Effector memory CD4-positive, alpha-beta T cell (primary cell): ENCODE results near the gene DYNC1I1.

Experiments
- DNase-seq, 3 donors: peaks; one replicate each; pipeline ENCODE4 v3.0.0-alpha.2; 2020
- H3K27ac ChIP-seq: 2 replicates; pipeline ENCODE4 v1.7.0; 2013; ENCODE audit warnings: mild to moderate bottlenecking, low read length, moderate library complexity; ENCODE audit not compliant: insufficient read depth, poor library complexity, severe bottlenecking
- H3K27me3 ChIP-seq: replicated peaks from 2 replicates; pipeline ENCODE4 v1.7.0; 2013; ENCODE audit warnings: mild to moderate bottlenecking, low read length; ENCODE audit not compliant: insufficient read depth, control insufficient read depth, poor library complexity, severe bottlenecking
- H3K36me3 ChIP-seq: 2 replicates; pipeline ENCODE4 v1.7.0; 2013; ENCODE audit warnings: mild to moderate bottlenecking, low read length, moderate library complexity; ENCODE audit not compliant: control insufficient read depth, insufficient read depth
- H3K4me1 ChIP-seq: 2 replicates; pipeline ENCODE4 v1.7.0; 2013; ENCODE audit warnings: low read length, mild to moderate bottlenecking; ENCODE audit not compliant: control insufficient read depth, insufficient read depth, poor library complexity, severe bottlenecking
- H3K4me3 ChIP-seq: 2 replicates; pipeline ENCODE4 v1.7.0; 2013; ENCODE audit warnings: low read length, low read depth, mild to moderate bottlenecking; ENCODE audit not compliant: insufficient read depth, poor library complexity, severe bottlenecking
- H3K9me3 ChIP-seq: 2 replicates; pipeline ENCODE4 v1.7.0; 2013; ENCODE audit warnings: mild to moderate bottlenecking, low read length, moderate library complexity; ENCODE audit not compliant: control insufficient read depth

DYNC1I1 gene

GRCh38 chr7:95755277-95755934 is 16.9 kb upstream of the DYNC1I1 start:
- no peaks in the 10 kb centered on the region for H3K27me3 ChIP-seq
- no peak for DNase-seq
- no peaks in the 10 kb centered on the region for H3K9me3 ChIP-seq
- H3K4me3 ChIP-seq, result no peak overlapping the region
- no peaks in the 10 kb centered on the region for H3K36me3 ChIP-seq
- no peaks in the 10 kb centered on the region for H3K4me1 ChIP-seq
- no peak overlapping the region for H3K27ac ChIP-seq

DNA sequence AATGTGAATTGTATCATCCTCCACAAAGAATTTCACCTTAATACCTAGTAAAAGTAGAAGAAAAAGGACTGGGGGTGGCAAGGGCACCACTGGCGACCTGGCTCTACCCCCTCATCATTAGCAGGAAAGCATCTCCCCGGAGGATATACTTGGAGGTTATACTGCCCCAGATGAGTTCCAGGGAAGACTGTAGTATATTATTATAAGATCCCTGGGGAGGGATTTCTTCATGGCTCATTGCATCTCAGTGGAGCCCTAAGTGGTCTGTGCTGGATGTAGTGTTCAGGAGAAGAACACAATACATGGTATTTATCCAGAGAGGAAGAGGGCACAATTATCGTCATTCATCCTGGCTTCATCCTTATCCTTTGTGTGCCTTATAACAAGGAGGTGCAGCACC is 14.2 kb upstream of the DYNC1I1 start:
- Histone ChIP-seq H3K27me3 (no peaks in the 10 kb centered on the region), H3K27ac (no peak overlapping the region), H3K4me3 (no peak overlapping the region), H3K9me3 (no peaks in the 10 kb centered on the region), H3K4me1 (no peaks in the 10 kb centered on the region), H3K36me3 (no peaks in the 10 kb centered on the region)
- DNase-seq, result no peak

DNA sequence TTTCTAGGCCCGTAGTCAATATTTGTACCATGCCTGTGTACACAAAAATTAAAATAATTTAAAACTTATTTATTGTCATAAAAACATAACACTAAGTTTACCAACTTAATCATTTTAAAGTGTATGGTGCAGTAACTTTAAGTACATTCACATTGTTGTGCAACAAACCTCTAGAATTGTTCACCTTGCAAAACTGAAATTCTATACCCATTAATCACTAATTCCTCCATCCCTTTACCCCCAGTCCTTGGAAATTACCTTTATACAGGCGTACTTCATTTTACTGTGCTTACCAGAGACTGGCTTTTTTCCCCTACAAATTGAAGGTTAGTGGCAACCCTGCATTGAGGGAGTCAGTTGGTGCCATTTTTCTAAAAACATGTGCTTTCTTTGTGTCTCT is 6.3 kb upstream of the DYNC1I1 start:
- Histone ChIP-seq H3K36me3 (no peaks in the 10 kb centered on the region), H3K9me3 (no peaks in the 10 kb centered on the region), H3K27ac (no peak overlapping the region), H3K4me1 (no peaks in the 10 kb centered on the region), H3K27me3 (no peaks in the 10 kb centered on the region), H3K4me3 (no peak overlapping the region)
- DNase-seq, result no peak

- Histone ChIP-seq H3K9me3 (no peaks in the 10 kb centered on the region), H3K27ac (no peak overlapping the region), H3K27me3 (no peaks in the 10 kb centered on the region), H3K36me3 (no peaks in the 10 kb centered on the region), H3K4me1 (no peaks in the 10 kb centered on the region), H3K4me3 (no peak overlapping the region)
- no peak for DNase-seq
Observed at GRCh38 chr7:95766657-95767056, 5.7 kb upstream of the DYNC1I1 start.

DNA sequence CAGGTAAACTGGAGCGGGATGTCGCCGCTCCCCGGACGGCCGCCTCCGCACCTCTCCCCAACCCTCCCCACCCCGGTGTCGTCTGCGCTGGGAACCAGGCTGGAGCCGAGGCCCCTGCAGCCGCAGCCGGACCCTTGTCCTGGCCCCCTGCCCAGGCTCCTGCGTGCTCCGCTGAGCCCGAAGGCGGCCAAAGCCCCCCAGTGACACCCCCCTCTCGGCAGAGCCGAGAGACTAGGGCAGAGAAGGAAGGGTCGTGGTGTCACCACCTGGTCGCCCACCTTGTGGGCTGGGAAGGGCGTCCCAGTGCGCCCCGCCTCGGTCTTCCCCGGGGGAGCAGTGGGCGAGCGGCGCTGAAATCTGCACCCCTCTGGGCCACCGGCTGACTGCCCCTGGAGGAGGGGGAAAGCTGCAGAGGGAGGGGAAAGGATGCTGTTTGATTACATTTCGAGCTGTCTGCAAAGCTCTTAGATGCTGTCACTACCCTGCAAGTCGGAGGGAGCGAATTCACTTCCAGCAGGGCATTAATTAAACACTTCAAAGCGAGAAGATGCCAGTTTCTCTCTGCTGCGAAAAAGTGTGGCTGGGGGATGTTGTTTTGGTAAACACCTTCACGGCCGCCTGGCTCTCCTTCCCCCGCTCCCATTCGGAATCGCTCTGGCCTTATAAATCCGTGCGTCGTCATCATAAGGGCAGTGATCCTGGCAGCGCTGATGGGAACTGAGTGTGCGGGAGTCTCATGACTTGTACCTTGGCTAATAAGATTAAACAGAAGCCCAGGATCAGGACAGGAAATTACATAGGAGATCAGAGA is 622 bp downstream of the DYNC1I1 start:
- no peak for DNase-seq
- Histone ChIP-seq H3K4me3 (no peak overlapping the region), H3K27ac (no peak overlapping the region)

GRCh38 chr7:95776561-95777185 is 4.3 kb downstream of the DYNC1I1 start:
- no peaks in the 10 kb centered on the region for H3K36me3 ChIP-seq
- H3K27ac ChIP-seq, result no peak overlapping the region
- H3K4me3 ChIP-seq, result no peak overlapping the region
- H3K27me3 ChIP-seq, result peaks cover 7% of the 10 kb centered on the region
- H3K9me3 ChIP-seq, result no peaks in the 10 kb centered on the region
- no peaks in the 10 kb centered on the region for H3K4me1 ChIP-seq
- no peak for DNase-seq

More for the DNA sequence above, 622 bp downstream of the DYNC1I1 start:
- peaks cover 7% of the 10 kb centered on the region for H3K27me3 ChIP-seq
- no peaks in the 10 kb centered on the region for H3K9me3 ChIP-seq
- H3K36me3 ChIP-seq, result no peaks in the 10 kb centered on the region
- H3K4me1 ChIP-seq, result no peaks in the 10 kb centered on the region

- Histone ChIP-seq H3K36me3 (no peaks in the 10 kb centered on the region), H3K27me3 (peaks cover 7% of the 10 kb centered on the region), H3K4me3 (no peak overlapping the region), H3K9me3 (no peaks in the 10 kb centered on the region), H3K27ac (no peak overlapping the region), H3K4me1 (no peaks in the 10 kb centered on the region)
- no peak for DNase-seq
Observed at GRCh38 chr7:95777269-95777668, 4.9 kb downstream of the DYNC1I1 start.

DNA sequence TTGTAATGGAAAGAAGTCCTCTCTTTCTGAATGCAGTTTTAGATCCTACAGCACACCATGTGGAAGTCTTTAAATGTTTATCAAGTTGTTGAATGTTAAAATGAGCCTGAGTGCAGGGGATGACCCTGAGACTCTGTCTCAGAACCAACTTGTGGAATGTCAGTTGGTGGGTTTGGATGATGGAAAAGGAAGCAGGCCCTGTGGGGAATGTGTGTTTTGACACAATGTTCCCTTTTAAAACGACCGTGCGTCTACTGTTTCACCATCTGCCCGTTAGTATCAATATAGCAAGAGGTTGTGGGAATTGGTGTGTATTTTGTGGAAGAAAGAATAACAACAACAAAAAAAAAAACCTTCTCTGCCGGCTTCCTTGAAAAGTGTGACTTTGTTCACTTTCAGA is 8.3 kb downstream of the DYNC1I1 start:
- Histone ChIP-seq H3K9me3 (no peaks in the 10 kb centered on the region), H3K27ac (no peak overlapping the region), H3K4me3 (no peak overlapping the region), H3K4me1 (no peaks in the 10 kb centered on the region), H3K36me3 (no peaks in the 10 kb centered on the region), H3K27me3 (no peaks in the 10 kb centered on the region)
- no peak for DNase-seq

DNA sequence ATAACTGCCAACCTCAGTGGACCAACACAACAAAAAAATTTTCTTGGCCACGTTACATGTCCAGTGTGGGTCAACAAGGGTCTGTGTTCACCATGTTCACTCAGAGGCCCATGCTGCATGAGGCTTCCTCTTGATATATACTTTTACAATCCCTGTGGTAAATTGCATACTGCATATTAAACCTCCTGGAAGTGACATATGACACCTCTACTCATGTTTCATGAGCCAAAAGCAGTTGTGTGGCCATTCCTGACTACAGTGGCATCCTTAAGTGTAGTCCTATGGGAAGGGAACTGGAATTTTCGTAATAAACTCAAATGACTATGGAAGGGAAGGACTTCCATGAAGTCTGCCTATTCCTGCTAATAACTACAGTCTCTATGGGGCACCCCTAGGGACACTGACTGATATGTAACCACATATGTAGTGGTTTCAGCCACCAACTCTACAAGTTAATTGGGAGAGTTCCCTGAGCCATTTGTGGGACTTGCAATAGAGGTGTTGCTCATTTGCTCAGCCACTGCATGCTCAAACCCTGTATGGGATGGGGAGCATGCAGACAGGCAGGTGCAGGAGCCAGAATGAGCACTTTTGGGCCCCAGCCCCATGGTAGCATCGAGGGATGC is 9.7 kb downstream of the DYNC1I1 start:
- Histone ChIP-seq H3K4me3 (no peak overlapping the region), H3K9me3 (no peaks in the 10 kb centered on the region), H3K4me1 (no peaks in the 10 kb centered on the region), H3K36me3 (no peaks in the 10 kb centered on the region), H3K27ac (no peak overlapping the region), H3K27me3 (no peaks in the 10 kb centered on the region)
- no peak for DNase-seq

DNA sequence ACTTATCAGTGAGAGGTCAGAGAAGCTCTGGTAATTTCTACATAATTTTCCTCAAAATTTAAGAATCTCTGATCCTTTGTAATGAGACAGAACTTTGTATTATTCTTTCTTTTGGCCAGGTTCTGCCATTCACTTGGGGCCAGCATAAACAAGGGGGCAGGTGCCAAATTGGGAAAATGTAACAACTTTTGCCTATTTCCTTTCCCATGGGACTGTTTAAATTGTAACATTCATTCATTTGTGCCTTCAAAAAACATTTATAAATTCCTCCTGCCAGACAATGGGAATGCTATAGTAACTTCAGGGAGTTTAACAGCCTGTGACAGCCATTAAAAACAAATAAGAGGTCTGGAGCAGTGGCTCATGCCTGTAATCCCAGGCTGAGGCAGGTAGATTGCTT is 12.4 kb downstream of the DYNC1I1 start:
- Histone ChIP-seq H3K27me3 (no peaks in the 10 kb centered on the region), H3K4me3 (no peak overlapping the region), H3K4me1 (no peaks in the 10 kb centered on the region), H3K9me3 (no peaks in the 10 kb centered on the region), H3K36me3 (no peaks in the 10 kb centered on the region), H3K27ac (no peak overlapping the region)
- DNase-seq, result no peak
